ENCODE data around the gene INPP5D.

Gene INPP5D

DNA sequence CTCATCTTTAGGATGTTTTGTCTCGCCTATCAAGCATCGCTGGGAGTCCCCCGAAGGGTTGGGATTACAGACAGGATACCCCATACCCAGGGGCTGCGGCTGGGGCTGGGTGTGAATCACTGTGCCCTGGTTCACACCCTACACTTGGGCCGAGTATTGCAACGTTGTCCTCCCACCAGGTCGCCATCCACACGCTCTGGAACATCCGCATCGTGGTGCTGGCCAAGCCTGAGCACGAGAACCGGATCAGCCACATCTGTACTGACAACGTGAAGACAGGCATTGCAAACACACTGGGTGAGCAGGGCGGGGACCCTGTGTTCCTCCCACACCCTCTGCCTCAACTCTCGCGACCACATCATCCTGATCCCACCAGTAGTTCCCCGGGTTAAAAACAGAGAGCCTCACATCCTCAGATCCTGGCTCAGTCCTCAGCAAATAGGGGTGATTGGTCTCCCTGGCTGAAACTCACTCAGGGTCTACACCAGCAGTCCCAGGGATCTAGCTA lies 104.0 kb downstream of the INPP5D start:
- H3K4me3 ChIP-seq (ENCODE audit: low read depth, low read length) = no peak overlapping the region
- TF ChIP-seq, protein P1, sequence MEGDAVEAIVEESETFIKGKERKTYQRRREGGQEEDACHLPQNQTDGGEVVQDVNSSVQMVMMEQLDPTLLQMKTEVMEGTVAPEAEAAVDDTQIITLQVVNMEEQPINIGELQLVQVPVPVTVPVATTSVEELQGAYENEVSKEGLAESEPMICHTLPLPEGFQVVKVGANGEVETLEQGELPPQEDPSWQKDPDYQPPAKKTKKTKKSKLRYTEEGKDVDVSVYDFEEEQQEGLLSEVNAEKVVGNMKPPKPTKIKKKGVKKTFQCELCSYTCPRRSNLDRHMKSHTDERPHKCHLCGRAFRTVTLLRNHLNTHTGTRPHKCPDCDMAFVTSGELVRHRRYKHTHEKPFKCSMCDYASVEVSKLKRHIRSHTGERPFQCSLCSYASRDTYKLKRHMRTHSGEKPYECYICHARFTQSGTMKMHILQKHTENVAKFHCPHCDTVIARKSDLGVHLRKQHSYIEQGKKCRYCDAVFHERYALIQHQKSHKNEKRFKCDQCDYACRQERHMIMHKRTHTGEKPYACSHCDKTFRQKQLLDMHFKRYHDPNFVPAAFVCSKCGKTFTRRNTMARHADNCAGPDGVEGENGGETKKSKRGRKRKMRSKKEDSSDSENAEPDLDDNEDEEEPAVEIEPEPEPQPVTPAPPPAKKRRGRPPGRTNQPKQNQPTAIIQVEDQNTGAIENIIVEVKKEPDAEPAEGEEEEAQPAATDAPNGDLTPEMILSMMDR (IDR thresholded peaks at IDR 0.05; ENCODE audit: borderline replicate concordance, insufficient read depth, low read depth, low read length) = no peak

DNA sequence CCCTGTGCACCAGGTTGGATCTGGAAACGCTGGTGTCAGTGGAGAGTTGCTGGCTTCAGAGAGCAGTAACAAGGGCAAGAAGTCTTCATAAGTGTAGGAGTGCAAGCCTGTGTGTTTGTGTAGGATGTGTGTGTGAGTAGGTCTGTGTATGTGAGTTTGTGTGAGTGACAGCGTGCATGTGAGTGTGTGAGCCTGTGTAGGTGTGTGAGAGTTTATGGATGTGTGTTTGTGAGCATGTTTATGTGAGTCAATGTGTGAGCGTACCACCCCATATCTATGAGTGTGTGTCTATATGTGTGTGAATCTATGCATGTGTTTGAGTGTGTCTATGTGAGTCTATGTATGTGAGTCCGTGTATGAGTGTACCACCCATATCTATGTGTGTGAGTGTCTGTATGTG lies 104.8 kb downstream of the INPP5D start:
- TF ChIP-seq, protein P1 (IDR thresholded peaks at IDR 0.05; ENCODE audit: borderline replicate concordance, insufficient read depth, low read depth, low read length) = no peak
- H3K4me3 ChIP-seq (ENCODE audit: low read depth, low read length) = no peak overlapping the region

DNA sequence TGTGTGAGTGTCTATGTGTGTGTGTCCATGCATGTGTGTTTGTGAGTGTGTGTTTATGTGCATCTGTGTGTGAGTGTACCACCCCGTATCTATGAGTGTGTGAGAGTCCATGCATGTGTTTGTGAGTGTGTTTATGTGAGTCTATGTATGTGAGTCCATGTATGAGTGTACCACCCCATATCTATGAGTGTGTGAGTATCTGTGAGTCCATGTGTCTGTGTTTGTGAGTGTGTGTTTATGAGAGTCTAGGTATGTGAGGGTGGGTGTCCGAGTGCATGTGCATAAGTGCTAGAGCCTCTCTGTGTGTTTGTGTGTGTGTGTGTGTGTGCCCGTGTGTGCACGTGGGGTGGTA lies 105.4 kb downstream of the INPP5D start:
- TF ChIP-seq, protein P1 (IDR thresholded peaks at IDR 0.05; ENCODE audit: borderline replicate concordance, insufficient read depth, low read depth, low read length) = no peak
- no peak overlapping the region for H3K4me3 ChIP-seq (ENCODE audit: low read depth, low read length)

DNA sequence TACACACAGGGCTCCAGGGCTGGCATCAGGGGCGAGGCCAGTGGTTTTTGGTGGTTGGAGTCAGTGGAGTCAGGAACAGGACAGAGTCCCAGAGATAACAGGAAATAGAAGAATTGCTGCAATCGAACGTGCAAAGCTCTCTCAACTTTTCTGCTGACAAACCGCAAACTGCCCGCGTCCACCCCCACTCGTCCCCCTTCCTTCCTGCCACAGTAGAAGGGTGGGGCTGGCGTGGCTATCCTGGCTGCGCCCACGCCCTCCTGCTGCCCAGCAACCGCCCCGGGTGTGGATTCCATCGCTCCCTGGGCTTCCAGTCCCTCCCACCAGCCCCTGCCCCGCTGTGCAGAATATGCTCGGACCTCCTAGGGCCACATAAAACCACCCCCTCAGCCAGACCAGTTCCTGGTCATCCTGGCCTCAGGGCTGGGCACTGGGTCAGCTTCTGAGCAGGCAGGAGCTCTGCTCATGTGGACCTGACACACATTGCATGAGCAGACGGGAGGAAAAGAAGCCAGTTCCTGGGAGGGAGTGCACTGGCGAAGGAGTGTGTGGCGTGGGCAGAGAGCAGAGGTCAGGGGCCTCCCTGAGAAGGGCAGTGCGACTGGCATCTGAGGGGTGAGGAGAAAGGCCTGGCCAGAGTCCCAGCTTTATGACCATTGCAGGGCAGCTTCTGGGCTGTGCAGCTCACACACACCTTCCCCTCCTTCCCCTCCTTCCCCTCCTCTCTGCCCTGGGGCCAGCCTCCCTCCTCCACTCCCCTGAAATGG lies 105.9 kb downstream of the INPP5D start:
- TF ChIP-seq, protein P1 (IDR thresholded peaks at IDR 0.05; ENCODE audit: borderline replicate concordance, insufficient read depth, low read depth, low read length) = no peak
- no peak overlapping the region for H3K4me3 ChIP-seq (ENCODE audit: low read depth, low read length)

DNA sequence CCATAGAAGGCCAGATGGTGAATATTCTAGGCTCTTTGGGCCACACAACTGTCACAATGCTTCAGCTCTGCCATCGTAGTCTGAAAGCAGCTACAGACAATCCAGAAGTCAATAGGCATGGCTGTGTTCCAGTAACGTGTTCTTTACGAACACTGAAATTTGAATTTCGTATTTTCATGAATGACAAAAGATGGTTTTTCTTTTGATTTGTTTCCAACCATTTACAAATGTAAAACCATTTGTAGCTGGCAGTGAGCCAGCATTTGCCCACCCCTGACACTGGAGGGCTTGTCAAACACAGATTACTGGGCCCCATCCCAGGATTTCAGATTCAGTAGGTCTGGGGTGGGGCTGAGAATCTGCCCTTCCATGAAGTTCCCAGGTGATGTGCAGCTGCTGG lies 108.3 kb downstream of the INPP5D start:
- H3K4me3 ChIP-seq (ENCODE audit: low read depth, low read length) = no peak overlapping the region
- TF ChIP-seq, protein P1 (IDR thresholded peaks at IDR 0.05; ENCODE audit: borderline replicate concordance, insufficient read depth, low read depth, low read length) = no peak

DNA sequence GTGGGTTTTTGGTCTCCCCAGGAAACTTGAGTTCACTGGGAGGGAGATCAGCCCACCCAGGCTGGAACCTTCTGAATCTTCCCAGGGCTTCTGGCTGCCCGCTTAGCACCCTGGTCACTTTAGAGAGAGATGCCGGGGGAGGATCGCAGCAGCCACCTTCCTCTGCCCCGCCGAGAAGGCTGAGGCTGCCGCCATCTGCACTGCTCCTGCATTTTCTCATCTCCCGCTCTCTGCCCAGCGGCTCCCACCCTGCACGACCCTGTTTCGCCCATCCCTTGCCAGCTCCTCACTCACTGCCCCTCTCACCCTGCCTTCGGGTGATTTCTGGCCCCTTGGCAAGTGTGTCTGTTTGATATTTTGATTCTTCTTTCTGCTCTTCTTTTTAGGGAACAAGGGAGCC lies 108.8 kb downstream of the INPP5D start:
- no peak overlapping the region for H3K4me3 ChIP-seq (ENCODE audit: low read depth, low read length)
- TF ChIP-seq, protein P1 (IDR thresholded peaks at IDR 0.05; ENCODE audit: borderline replicate concordance, insufficient read depth, low read depth, low read length) = no peak

DNA sequence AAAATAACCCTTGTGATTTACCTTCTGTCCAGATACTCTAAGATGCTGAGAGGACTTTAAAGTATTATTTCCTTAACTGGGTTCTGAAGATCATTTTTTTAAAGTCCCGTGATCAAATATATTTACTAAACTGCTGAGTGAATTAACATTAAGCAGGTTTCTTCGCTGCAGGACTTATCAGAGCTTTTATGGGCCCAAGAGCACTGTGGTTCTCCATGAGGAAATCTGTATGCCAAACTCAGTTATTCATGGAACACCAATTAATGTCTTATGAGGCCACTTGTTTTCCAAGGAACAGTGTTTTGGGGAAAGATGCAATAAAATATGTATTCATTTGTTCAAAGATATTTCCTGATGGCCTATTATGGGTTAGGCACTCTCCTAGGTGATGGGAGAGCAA lies 111.2 kb downstream of the INPP5D start:
- TF ChIP-seq, protein P1 (IDR thresholded peaks at IDR 0.05; ENCODE audit: borderline replicate concordance, insufficient read depth, low read depth, low read length) = no peak

More for the DNA sequence above, 111.2 kb downstream of the INPP5D start:
- H3K4me3 ChIP-seq (ENCODE audit: low read depth, low read length) = no peak overlapping the region

Measured in GM12875 (cell line).